GM15510 (cell line): ENCODE data around the gene RLBP1.

Experiments
- POLR2A ChIP-seq: IDR thresholded peaks from 3 replicates; pipeline ENCODE4 v1.6.1; 2011; ENCODE audit warnings: borderline replicate concordance; ENCODE audit not compliant: insufficient read length; ENCODE audit errors: extremely low read depth

Gene RLBP1

DNA sequence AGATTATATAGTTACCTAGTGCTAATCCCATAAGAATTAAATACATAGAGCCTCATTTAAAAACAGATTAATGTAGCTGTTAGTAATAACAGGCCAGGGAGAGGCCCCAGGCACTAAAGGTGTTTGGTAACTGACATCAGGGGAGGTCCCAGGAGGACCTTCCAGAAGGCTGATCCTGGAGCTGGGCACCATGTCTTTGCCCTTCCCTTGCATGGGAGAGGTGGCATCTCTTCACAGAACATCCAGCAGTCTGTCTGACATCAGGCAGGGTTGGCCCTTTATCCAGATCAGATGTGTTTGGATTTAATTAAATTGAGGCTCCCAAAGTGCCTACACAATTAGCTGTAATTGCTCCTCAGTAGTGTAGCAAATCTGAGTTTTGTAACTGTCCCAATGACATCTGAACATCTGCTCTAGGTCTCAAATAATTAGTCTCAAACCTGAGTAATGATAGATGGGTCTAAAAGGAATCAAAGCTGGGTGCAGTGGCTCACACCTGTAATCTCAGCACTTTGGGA is 53.0 kb downstream of the RLBP1 start:
- TF ChIP-seq POLR2A, result no peak

GRCh38 chr15:89167267-89168176 is 53.9 kb downstream of the RLBP1 start:
- TF ChIP-seq POLR2A, result no peak

GRCh38 chr15:89165677-89166076 is 55.7 kb downstream of the RLBP1 start:
- TF ChIP-seq POLR2A, result no peak

DNA sequence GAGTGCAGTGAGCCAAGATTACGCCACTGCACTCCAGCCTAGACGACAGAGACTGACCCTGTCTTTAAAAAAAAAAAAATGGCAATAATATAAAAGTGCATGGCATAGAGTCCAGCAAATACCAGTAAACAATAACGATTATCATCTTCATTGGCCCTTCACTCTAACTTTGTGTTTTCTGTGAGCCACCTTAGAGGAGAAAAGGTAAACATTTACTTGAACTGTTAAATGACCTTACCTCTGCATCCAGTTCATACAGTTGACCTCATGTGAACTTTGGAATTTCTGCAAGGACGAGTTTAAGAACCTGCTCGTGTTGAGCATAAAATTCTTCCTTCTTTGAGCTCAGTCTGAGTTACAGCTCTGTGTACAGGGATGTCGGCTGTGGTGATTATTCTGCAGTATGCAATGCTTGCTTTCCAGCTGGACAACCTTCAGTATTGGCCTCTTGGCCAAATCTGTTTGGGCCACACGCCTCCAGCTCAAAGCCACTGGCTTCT is 56.6 kb downstream of the RLBP1 start:
- no peak for TF ChIP-seq POLR2A

DNA sequence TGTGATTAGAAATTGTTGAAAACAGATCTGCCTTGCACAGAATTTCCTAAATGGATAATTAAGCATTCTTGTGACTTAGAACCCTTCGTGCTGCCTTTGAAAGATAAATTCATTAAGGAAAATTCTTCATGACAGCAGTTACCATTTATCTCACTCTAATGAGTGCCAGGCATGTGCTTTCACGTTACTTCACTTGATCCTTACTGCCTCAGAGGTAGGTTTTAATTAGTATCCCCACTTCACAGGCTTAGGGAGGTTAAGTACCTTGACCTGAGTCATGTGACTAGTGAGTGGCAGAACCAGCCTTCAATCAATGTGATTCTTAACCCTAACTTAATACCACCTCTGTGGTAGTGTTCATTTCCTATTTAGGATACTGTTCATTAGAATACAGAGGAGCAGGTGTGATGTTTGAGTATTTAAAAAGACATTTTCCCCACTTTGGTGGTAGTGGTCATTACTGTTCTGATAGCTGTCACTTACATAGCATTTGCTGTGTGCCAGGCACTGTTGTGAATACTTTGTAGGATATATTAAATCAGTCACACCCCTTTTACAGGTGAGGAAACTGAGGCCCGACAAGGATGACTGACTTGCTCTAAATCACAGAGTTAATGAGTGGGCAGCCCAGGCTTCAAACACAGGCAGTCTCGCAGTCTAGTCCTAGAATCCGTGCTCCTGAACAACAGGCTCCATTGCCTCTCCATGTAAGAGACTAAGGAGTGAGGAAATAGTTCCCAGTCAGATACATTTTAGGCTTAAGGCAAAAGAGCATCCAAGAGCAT is 57.9 kb downstream of the RLBP1 start:
- TF ChIP-seq POLR2A, result no peak

DNA sequence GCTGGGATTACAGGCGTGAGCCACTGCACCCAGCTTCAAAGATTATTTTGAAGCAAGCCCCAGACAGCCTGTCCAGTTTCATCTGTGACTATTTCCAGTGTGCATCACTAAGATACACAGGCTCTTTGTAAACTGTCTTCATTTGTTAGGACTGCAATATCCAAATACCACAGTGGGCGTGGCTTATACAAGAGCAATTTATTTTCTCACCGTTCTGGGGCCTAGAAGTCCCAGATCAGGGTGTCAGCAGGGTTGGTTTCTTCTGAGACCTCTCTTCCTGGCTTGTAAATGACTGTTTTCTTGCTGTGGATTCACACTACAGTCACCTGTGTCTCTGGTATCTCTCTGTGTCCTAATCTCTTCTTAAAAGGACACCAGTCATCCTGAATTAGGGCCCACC is 59.7 kb downstream of the RLBP1 start:
- TF ChIP-seq POLR2A, result no peak
